PC-3 (cell line): ENCODE results near the gene AP3B2. TPM values are rescaled to one million over a fixed set of nuclear protein-coding genes. Genes with fewer than 3 reads are reported as not detected.

Experiments
- ATAC-seq: fragments of 200-7000 bp; cut with Tn5 transposase; 2 replicates; pipeline ENCODE4 v1.9.1; 2020; ENCODE audit warnings: mild to moderate bottlenecking, moderate library complexity
- BruUV-seq: library from RNA; stranded (reverse); fragments of 400-500 nt; replicated peaks from 2 replicates; lab custom pipeline; 2021; lab: Mats Ljungman, UMichigan
- CTCF ChIA-PET: fragments of 300-600 bp; sonication (Branson Sonifier 250); formaldehyde crosslinking; loops from one replicate; lab custom pipeline; 2022; ENCODE audit warnings: antibody characterized with exemption; lab: Charles Lee
- POLR2A ChIA-PET: fragments of 300-600 bp; sonication (Branson Sonifier 250); formaldehyde crosslinking; loops from one replicate; lab custom pipeline; 2022; ENCODE audit warnings: antibody characterized with exemption; ENCODE audit not compliant: unreplicated experiment; lab: Charles Lee
- DNase-seq: peaks from one replicate; pipeline ENCODE4 v3.0.0-alpha.2; 2015
- H2AFZ ChIP-seq: fragments of 300-600 bp; sonication (generic); 2 replicates; pipeline ENCODE4 v1.6.0; 2016; ENCODE audit warnings: antibody characterized with exemption, low read length
- H3F3A ChIP-seq: fragments of 300-600 bp; sonication (generic); one replicate; pipeline ENCODE4 v1.6.0; 2017; ENCODE audit warnings: antibody characterized with exemption, low read length, control low read depth, mild to moderate bottlenecking; ENCODE audit not compliant: unreplicated experiment
- H3K27ac ChIP-seq: fragments of 300-600 bp; sonication (generic); 2 replicates; pipeline ENCODE4 v1.5.1; 2016; ENCODE audit warnings: mild to moderate bottlenecking, low read length
- H3K27me3 ChIP-seq: fragments of 300-600 bp; sonication (generic); 2 replicates; pipeline ENCODE4 v1.6.1; 2016; ENCODE audit warnings: low read length, mixed read lengths
- H3K36me3 ChIP-seq: fragments of 300-600 bp; sonication (generic); 2 replicates; pipeline ENCODE4 v1.6.1; 2016; ENCODE audit warnings: low read depth, mixed run types, low read length, mixed read lengths
- H3K4me1 ChIP-seq: fragments of 300-600 bp; sonication (generic); 2 replicates; pipeline ENCODE4 v1.5.1; 2016; ENCODE audit warnings: low read length; ENCODE audit not compliant: insufficient read depth
- H3K4me2 ChIP-seq: fragments of 300-600 bp; sonication (generic); 2 replicates; pipeline ENCODE4 v1.6.0; 2016; ENCODE audit warnings: low read length
- H3K4me3 ChIP-seq: fragments of 300-600 bp; sonication (generic); 2 replicates; pipeline ENCODE4 v1.5.1; 2016; ENCODE audit warnings: mild to moderate bottlenecking, low read length, mixed read lengths
- H3K79me2 ChIP-seq: fragments of 300-600 bp; sonication (generic); 2 replicates; pipeline ENCODE4 v1.6.1; 2017; ENCODE audit warnings: low read length, mixed read lengths
- H3K9ac ChIP-seq: fragments of 300-600 bp; sonication (generic); 2 replicates; pipeline ENCODE4 v1.6.0; 2016; ENCODE audit warnings: mild to moderate bottlenecking, low read length
- H3K9me2 ChIP-seq: fragments of 300-600 bp; sonication (generic); replicated peaks from 2 replicates; pipeline ENCODE4 v1.6.1; 2016; ENCODE audit warnings: mixed run types, low read length, mixed read lengths
- H3K9me3 ChIP-seq: fragments of 300-600 bp; sonication (generic); 2 replicates; pipeline ENCODE4 v1.6.1; 2016; ENCODE audit warnings: low read length, mixed read lengths
- H4K20me1 ChIP-seq: fragments of 300-600 bp; sonication (generic); 2 replicates; pipeline ENCODE4 v1.6.1; 2016; ENCODE audit warnings: low read length, mixed read lengths
- EZH2 ChIP-seq: fragments of 300-600 bp; sonication (generic); IDR thresholded peaks from one replicate; pipeline ENCODE4 v1.6.1; 2017; ENCODE audit warnings: antibody characterized with exemption, mild to moderate bottlenecking, low read length; ENCODE audit not compliant: unreplicated experiment
- EZH2phosphoT487 ChIP-seq: fragments of 300-600 bp; sonication (generic); IDR thresholded peaks from 2 replicates; pipeline ENCODE4 v1.6.1; 2018; ENCODE audit warnings: mild to moderate bottlenecking, antibody characterized with exemption, low read length, borderline replicate concordance
- intact Hi-C: fragments of 100-400 bp; cut with micrococcal nuclease; formaldehyde crosslinking; loops from 2 replicates; pipeline ENCODE4 v1.9.0; 2023
- total RNA-seq: library from RNA; depleted of rRNA; stranded (reverse); fragments of >200 nt; gene quantifications from 2 replicates; pipeline ENCODE4 v1.2.3, GENCODE V29; 2014
- TF ChIP-seq, protein P1 (sequence below): fragments of 300-600 bp; sonication (generic); conservative IDR thresholded peaks from 2 replicates; pipeline ENCODE4 v1.5.1; 2017; ENCODE audit warnings: antibody characterized with exemption, low read depth, mild to moderate bottlenecking, low read length

AP3B2 gene
- total RNA-seq, 1 experiment from 2014 or later: 0.47 TPM

DNA sequence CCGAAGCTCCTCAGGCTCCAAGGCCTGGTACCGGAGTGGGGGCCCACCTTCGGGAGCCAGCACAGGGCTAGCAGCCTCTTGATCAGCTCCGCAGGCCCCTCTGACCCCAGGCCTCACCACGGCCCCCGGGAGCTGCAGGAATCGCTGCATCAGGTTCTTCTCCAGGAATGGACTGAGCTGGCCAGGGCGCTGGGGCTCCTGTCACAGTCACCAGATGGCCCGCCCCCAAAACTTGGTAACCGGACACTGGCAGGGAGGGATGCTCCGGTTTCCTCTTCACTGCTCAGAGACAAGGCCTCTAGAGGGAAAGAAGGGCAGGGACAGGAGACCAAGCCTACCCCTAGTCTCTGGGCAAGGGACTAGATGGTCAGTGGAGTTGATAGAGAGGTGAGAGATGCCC, 9.9 kb downstream of the AP3B2 start:
- no peaks in the 10 kb centered on the region for H3K9me3 ChIP-seq
- H3K27ac ChIP-seq: no peak overlapping the region
- no peak for TF ChIP-seq EZH2
- TF ChIP-seq EZH2phosphoT487: no peak
- TF ChIP-seq, protein P1, sequence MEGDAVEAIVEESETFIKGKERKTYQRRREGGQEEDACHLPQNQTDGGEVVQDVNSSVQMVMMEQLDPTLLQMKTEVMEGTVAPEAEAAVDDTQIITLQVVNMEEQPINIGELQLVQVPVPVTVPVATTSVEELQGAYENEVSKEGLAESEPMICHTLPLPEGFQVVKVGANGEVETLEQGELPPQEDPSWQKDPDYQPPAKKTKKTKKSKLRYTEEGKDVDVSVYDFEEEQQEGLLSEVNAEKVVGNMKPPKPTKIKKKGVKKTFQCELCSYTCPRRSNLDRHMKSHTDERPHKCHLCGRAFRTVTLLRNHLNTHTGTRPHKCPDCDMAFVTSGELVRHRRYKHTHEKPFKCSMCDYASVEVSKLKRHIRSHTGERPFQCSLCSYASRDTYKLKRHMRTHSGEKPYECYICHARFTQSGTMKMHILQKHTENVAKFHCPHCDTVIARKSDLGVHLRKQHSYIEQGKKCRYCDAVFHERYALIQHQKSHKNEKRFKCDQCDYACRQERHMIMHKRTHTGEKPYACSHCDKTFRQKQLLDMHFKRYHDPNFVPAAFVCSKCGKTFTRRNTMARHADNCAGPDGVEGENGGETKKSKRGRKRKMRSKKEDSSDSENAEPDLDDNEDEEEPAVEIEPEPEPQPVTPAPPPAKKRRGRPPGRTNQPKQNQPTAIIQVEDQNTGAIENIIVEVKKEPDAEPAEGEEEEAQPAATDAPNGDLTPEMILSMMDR: no peak
- H3K4me3 ChIP-seq: no peak overlapping the region
- POLR2A ChIA-PET: no interaction called here
- no peak overlapping the region for H3K9ac ChIP-seq
- H2AFZ ChIP-seq: no peak overlapping the region
- ATAC-seq (peak; percentile 27; the same call in 1 of the 2 replicates), DNase-seq (no peak)
- no TSS peak for BruUV-seq
- intact Hi-C loops: no loop called here
- CTCF ChIA-PET: no interaction called here
- no peak overlapping the region for H3K4me2 ChIP-seq
- no peaks in the 10 kb centered on the region for H4K20me1 ChIP-seq
- no peaks in the 10 kb centered on the region for H3K4me1 ChIP-seq
- H3K27me3 ChIP-seq: peaks cover 14% of the 10 kb centered on the region
- H3F3A ChIP-seq: no peaks in the 10 kb centered on the region
- H3K36me3 ChIP-seq: no peaks in the 10 kb centered on the region
- no peaks in the 10 kb centered on the region for H3K79me2 ChIP-seq
- no peaks in the 10 kb centered on the region for H3K9me2 ChIP-seq

DNA sequence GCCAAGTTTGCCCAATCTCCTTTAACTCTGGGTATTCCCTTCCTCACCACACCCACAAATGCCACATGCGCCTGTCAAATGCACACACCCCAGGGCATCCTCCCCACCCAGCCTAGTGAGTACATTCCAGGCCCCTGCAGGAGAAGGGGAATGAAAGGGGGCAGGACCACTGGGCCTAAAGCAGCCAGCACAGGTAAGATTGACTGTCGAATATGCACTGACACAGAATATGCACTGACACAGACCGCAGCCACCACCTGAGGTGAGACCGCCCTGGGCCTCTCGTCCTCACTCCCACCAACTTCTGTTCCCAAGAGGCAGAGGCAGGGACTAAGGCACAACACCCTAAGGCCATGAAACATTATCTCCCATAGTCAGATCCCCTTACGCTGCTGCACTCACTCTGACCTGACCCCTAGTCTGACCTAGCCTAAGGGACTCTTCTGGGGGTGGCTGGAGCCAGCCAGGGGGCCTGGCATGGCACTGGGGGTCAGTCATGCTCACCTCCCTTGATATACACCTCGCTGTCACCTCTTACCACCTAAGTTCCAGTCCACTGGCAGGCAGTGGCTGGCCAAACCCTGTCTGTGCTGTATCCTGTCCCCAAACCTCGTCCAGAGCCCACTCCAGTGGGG, 10.8 kb downstream of the AP3B2 start:
- ATAC-seq (no peak), DNase-seq (no peak)
- BruUV-seq: no TSS peak
- no peak overlapping the region for H3K9ac ChIP-seq
- H2AFZ ChIP-seq: no peak overlapping the region
- POLR2A ChIA-PET: no interaction called here
- no peaks in the 10 kb centered on the region for H4K20me1 ChIP-seq
- intact Hi-C loops: no loop called here
- no peak overlapping the region for H3K4me2 ChIP-seq
- H3K79me2 ChIP-seq: no peaks in the 10 kb centered on the region
- TF ChIP-seq EZH2 (no peak), EZH2phosphoT487 (no peak)
- TF ChIP-seq, protein P1: no peak
- CTCF ChIA-PET: no interaction called here
- no peaks in the 10 kb centered on the region for H3K4me1 ChIP-seq
- no peaks in the 10 kb centered on the region for H3K9me3 ChIP-seq
- peaks cover 14% of the 10 kb centered on the region for H3K27me3 ChIP-seq
- H3K9me2 ChIP-seq: no peaks in the 10 kb centered on the region
- no peak overlapping the region for H3K27ac ChIP-seq
- no peak overlapping the region for H3K4me3 ChIP-seq
- H3K36me3 ChIP-seq: no peaks in the 10 kb centered on the region
- H3F3A ChIP-seq: no peaks in the 10 kb centered on the region

DNA sequence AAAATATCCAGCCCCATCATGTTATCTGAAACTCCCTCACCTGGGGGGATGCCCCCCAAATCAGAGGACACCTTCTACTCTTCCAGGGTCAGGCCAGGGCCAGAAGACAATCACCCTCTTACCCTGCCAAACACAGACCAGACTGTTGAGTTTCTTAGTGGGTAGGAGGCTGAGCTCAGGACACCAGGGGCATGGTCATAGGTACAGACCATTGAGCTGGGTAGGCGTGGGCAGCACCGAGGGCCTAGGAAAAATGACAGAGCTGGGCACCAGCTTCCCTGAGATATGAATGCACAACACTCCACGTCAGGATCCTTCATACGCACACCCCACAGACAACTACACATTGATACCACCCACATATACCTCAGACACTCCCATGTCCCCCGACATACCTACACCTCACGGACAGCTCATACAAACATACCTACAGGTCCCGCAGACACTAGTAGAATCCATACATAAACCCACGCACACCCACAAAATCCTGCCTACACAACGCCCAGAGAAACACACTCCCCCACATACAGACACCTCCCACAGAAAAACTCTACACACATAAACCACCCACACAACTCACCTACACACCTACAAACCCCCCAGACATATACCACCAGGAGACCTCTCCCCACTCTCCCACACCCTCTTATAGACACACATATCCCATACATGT, 11.8 kb downstream of the AP3B2 start:
- Histone ChIP-seq H3K9me2 (no peaks in the 10 kb centered on the region), H3K27me3 (peaks cover 10% of the 10 kb centered on the region), H3K79me2 (no peaks in the 10 kb centered on the region), H3K9ac (no peak overlapping the region), H2AFZ (no peak overlapping the region), H3K4me1 (no peaks in the 10 kb centered on the region), H3K9me3 (no peaks in the 10 kb centered on the region), H3K27ac (no peak overlapping the region), H3F3A (no peaks in the 10 kb centered on the region), H3K4me3 (no peak overlapping the region), H3K4me2 (no peak overlapping the region), H3K36me3 (no peaks in the 10 kb centered on the region), H4K20me1 (no peaks in the 10 kb centered on the region)
- ChIA-PET POLR2A (no interaction called here), CTCF (no interaction called here)
- BruUV-seq: no TSS peak
- TF ChIP-seq EZH2phosphoT487 (no peak), EZH2 (no peak)
- TF ChIP-seq, protein P1: no peak
- intact Hi-C loops: no loop called here
- ATAC-seq: no peak
- DNase-seq: no peak
